HG02588 (cell line): Measurements from ENCODE around the gene RAB6B.

ENCODE experiments used
- ATAC-seq: cut with Tn5 transposase; IDR thresholded peaks from one replicate; pipeline ENCODE4 v1.9.1; 2021; ENCODE audit warnings: mild to moderate bottlenecking, moderate library complexity; ENCODE audit not compliant: unreplicated experiment

Gene RAB6B

DNA sequence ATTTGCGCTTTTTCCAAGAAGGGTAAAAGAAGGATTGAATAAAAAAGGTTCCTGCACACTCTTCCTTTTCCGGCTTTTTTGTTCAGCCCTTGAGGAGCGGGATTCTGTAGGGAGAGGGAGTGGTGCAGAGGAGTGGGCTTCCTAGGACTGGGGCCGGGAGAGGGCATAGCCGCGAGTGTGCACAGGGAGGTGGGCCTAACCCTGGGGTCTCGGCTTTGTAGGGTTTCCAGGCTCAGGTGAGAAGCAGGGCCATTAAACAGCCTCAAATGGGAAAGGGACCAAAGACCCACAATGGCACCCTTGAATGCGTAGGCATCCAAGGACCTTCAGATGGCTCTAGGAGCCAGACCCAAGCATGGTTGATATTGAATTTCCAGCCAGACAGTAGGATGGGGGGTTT, 35.4 kb upstream of the RAB6B start:
- ATAC-seq, result no peak

DNA sequence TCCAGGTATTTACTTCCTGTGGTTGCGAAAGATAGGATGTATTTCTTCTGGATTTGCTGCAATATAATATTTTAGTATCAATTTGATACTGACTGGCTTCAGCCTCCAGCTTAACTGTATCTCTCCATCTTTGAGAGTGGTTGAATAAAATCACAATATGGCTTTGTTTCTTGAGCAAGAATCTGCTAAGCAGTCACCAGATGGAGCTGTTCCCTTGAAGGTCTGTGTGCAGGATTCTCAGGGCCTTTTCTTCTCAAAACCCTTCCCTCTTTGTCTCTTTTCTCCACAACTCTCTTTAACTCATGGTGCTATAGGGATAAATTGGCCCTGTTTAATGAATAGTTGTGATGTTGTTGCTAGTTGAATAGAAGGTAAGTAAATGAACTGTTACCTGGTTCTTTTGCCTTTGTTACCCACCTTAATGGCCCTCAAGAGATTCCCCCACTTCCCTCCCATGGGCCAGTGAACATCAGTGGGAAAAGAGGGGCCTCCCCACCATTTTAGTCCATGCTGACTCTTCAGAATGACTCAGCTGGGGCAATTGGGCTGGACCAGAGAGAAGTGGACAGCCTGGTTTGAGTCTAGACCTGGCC, 34.8 kb upstream of the RAB6B start:
- no peak for ATAC-seq

DNA sequence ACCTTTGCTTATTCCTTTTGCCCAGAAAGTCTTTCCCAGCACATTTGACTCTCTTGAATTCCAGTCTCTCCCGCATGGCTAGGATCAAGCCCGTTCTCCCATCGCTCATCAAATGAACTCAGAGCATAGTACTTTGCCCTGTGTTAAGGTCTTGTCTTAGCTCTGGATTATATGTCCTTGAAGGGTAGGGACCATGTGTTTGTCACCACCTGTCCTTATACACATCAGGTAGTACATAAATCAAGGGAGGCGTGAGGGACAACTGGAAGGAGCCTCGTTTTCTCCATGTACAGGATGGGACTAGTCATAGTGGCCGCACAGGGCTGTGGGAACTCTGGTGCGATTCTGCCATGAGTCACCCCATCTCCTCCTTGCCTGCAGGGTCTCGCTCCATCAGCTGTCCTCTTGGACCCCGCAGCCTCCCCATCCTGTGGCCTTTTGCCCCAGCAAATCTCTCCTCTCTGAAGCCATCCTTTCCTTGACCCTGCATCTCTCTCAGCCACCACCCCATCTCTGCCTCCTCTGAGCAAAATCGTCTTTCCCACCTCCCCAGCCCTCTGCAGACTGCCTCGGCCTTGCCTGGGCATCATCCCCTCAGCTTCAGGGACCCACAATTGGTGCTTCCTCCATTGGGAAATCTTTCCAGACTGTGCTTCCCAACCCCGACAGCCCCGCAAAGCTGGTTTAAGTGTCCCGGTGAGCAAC, 33.4 kb upstream of the RAB6B start:
- no peak for ATAC-seq

DNA sequence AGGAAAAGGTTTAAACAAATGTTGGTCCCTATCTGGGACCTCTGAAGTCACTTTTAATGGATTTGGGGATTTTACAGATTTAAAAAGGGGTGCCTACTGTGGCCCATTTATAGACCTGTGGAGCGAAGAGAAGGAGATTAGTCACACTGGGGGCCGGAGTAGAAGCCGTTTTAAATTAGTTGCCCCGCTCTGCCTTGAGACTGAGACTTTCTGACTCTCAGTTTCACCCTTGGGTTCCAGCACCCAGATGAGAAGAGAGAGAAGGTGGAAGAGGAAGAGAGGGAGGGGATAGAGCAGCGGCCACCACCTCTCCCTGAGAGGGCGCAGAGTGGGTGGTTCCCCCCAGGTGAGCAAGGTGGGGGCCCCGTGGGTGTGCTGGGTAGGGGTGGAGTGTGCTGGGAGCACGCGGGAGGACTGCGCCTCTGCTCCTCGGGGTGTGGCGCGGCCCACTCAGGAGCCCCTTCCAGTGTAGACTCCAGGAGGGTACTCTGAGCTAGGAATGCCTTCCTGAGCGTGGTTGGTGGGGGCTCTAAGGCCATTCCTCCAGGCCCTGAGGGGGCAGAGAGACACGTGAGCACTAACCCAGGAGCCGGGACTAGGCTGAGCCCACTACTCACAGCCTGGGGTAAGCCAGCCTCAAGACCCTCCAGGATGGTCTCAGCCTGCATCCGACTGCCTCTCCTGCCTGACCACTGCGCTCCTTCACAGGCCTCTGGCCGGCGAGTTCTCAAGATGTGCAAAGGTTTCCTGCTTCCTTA, 32.6 kb upstream of the RAB6B start:
- peak; percentile 22 for ATAC-seq

DNA sequence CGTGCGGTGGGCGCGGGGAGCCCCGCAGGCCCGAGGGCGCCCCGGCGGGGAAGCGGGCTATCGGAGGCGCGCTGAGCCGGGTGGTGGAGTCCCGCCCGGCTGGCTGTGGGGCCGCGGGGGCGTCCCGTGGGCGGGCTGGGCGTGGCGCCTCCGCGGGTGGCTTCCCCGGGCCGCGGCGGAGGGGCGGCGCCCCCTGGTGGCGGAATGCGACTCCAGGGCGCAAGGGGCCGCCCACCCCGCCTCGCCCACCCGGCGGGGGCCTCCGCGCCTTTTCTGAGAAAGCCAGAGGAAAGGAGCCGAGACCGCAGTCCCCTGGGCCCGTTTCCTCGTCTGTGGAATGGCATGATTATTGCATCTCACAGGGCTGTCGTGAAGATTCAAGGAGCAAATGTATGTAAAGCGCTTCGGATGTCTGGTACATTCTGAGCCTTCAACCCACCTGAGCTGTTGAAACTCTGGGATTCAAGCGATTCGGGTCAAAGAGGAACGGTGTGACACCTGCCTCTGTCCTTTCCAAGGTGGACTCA, 31.9 kb upstream of the RAB6B start:
- peak; percentile 79 for ATAC-seq

DNA sequence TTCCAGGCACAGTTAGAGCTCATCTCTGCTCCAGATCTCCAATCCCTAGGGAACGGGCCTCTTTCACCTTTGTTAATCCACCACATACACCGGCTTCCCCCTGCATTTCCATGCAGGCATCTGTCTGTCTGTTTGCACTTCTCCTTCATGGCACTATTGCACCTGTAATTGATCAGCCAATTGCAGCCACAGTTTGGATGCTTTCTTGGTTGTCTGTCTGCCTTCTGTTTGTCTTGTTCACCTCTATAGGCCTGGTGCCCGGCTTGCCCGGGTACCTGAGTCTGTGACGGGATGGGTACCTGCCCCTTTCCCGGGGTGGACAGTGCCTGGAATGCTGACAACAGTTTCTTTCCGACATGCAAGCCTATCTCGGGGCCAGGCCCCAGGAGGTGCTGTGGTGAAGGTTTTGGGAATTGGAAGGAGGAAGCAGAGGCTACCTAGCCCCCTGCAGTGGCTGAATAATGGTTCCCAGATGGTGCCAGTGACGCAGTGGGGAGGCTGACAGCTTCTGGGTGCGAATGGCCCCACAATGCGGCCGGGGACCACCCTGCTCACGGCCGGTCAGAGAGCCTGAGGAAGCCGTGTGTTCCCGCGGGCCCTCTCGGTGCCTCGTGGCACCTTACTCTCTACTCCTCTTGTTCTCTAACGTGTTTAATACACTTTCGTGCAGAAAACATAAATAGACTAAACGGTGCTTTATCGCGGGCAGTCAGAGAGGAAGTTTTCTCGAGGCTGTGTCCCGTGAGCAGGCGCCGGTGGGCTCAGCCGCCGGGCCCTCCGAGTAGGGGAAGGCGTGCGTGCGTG, 31.3 kb upstream of the RAB6B start:
- ATAC-seq, result no peak

DNA sequence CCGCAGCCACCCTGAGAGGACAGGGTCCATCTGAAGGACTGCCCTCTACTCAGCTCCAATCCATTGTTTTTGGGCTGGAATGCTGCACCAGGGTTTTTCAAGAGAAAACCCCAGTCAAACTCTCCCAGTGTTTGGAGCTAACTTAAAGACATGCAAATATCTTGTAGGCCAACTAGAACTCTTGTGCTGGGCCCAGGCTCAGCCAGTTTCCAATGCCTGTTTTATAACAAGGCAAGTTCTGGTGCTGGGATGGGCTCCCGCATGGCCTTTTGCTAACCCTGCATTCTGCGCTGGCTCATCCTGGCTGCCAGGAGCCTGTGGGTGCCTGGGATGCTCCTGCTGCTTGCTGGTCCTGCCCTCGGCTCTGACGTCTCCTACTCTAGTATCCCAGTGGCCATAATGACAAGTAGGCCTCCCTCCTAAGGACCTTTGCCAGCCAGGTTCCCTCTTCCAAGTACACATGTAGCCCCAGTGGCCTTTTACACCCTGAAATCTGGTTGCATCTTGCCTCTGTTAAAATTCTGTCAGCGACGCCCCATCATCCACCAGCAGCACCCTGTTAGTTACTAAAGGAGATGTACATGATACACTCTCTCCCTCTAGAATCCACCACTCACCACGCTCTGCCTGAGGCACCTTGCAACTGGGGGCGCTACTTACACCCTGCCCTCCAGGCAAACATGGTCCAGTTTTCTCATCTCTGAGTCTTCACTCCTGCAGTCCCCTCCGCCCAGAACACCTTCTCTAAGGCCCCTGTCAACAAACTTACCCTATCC, 30.5 kb upstream of the RAB6B start:
- no peak for ATAC-seq

DNA sequence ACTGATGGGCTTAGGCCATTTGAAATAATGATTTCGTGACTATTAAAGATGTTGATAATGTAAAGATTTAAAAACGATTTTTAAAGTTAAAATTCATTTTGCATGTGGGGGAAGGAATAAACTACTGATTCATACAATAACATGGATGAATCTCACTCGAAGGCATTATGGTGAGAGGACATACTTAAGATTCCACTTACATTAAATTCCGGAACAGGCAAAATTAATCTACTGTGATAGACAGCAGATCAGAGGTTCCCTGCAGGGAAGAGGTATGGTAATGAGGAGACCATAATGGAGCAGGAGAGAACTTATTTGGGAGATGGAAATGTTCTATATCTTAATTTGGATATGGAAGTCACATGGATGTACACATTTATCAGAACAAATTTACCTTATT, 28.4 kb upstream of the RAB6B start:
- no peak for ATAC-seq

DNA sequence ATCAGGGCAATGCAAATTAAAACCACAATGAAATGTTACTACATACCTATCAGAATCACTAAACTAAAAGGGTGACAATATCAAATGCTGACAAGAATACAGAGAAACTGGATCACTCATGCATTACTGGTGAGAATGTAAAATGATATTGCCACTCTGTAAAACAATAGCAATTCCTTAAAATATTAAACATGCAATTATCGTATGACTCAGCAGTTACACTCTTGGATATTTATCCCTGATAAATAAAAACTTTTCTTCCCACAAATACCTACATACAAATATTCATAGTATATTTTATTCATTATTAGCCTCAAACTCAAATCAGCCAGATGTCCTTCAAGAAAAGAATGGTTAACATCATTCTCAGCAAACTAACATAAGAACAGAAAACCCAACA, 25.9 kb upstream of the RAB6B start:
- ATAC-seq, result no peak

DNA sequence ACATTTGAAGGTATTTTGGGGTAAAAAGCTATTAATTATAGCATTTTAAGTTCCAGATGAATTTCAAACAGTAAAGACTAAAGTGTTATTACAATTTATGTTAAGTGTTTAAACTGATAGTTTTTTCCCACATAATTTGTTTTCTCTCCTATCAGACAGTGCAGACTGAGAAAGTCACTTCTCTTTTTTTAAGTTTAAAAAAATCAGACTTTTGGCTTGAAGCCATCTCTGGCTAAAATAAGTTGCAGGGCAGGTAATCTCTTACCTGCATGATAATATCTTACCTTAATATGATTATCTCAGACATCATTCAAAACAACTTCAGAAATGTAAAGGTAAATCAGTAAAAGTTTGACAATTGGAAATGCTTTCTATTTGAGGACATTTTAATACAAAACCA, 21.5 kb upstream of the RAB6B start:
- ATAC-seq, result no peak

DNA sequence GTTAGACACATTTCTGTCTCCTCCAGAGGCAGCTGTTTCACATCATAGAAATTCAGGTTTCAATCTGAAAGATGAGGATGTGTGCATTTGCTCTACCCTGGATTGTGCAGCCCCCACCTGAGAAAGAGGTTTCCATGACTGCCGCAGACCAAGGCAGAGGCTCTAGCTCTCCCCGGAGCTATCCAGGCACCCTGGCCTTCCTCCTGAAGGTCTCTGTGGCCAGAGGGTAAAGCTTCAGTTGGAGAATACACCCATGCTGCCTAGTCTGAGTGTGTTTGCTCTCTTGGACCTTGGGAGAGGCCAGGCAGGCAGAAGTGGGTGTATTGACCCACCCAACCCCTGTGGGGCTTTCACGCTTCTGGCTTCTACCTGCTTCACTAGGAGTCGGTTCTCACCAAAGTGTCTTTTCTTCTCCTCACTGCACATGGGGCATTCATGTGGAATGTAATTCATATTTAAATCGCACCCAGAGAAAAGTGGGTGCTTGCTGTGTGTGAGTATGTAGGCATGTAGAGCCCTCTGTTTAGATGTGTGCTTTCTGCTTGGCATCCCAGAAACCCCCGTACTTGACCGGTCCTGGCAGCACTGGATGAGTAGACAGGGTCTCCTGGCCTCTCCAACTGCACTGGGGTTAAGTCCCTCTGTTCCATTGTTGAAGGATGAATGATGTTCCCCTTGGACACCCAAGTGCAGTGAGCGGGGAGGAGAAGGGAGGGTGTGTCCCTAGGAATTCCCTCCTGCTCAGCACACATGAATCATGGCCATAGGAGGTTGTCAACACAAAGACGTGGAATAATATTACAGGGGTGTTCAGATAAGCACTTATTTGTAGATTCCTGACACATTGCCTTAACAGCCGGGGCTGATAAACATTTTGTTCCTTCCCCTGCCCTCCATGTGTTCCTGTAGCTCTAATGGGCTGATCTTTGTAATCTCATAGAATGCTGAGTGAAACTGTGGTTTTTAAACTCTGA, 20.3 kb upstream of the RAB6B start:
- ATAC-seq, result no peak

DNA sequence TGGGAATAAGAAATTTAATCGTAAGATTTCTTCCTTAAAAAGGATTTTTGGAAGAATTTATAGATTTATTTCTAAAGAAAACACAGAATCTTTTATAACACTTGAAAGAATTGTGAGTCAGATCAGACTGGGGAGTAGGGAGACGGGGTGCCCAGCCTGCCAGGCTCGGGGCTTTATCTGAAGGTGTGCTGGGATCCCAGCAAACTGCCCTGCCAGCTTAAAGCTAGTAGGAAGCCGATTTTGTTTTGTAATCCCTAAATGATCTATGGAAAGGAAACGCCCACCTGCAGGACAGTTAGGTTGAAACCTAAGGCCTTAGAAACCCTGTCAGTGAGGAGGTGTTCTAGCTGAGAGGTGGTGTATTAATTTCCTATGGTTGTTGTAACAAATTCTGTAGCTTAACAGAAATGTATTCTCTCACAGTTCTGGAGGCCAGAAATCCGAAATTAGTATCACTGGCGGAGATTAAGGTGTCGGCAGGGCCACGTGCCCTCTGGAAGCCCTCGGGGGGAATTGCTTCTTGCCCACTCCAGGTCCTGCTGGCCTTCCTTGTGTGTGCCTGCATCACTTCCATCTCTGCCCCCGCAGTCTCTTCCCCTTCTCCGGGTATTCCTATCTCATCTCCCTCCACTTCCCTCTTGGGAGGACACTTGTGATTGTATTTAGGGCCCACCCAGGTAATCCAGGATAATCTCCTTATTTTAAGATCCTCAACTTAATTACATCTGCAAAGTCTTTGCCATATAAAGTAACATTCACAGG, 19.3 kb upstream of the RAB6B start:
- ATAC-seq, result no peak

DNA sequence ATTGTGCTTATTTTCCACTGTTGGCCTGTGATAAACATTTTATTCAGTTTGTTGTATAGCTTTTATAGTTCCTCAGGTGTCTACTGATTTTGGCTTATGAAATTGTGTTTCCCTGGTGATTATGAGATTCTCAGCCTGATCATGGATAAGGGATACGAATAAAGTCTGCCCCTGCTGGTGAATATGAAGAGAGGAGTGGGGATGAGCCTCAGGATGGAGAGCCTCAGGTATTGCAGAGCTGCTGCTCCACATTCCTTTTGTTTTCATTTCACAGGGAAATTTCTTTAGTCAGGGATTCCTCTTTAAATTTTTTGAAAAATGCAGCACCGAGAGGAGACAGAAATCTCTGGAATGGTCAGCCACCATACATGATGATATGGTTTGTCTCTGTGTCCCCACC, 14.7 kb upstream of the RAB6B start:
- ATAC-seq, result no peak

DNA sequence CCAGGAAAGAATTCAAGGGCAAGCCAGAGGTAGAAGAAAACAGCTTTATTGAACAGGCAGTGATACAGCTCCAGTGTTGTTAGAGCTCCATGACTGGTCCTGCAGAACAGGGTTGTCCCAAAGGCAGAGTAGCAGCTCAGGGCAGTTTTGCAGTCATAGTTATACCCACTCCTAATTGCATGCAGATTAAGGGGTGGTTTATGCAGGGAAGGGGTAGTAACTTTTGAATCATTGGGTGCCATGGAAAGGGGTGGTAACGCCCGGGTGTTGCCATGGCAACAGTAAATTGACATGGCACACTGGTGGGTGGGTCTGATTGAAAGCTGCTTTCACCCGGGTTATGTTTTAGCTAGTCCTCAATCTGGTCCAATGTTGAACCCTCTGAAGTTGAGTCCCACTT, 9.7 kb upstream of the RAB6B start:
- ATAC-seq, result no peak

DNA sequence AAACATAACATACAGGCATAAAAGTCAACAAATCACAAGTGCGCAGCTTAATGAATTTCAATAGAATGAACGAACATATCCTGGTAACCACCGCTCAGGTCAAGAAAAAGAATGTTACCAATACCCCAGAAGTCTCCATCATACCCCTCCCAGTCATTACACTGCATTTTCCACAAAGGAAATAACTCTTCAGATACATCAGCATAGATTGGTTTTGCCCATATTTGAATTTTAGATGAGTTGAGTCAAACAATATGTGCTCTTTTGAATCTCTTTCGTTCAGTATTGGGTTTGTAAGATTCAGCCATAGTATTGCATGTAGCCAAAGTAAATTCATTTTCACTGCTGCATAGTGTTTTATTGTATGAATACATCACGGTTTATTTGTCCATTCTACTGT, 6.2 kb upstream of the RAB6B start:
- ATAC-seq, result no peak

DNA sequence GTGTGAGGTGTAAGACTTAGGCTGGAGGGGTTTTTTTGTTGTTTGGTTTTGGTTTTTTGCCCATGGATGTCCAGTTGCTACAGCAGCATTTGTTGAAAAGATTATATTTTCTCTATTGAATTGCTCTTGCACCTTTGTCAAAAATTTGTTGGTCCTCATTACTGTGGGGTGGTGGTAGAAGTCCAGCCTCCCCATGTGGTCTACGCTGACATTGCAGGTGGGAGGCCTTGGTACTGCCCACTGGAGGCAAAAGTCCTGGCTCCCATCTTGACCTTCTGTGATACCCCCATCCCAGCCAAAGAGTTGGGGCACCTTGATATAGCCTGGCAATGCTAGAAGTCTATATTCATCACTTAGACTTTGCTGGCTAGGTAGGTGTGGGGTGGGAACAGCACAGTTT, 5.4 kb upstream of the RAB6B start:
- no peak for ATAC-seq

DNA sequence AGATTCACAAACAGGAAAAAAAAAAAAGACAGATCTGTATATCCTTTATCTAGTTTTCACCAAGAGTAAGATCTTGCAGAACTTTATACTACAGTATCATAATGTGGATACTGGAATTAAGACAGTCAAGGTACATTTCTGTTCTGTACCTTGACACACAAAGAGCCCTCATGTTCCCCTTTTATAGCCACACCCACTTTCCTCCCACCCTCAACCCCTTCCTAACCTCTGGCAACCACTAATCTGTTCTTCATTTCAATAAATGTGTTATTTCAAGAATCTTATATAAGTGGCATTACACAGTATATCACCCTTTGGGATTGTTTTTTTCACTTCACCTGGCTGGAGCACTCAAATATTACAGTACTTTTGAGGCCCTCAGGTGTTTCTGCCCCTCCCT, 3.6 kb upstream of the RAB6B start:
- no peak for ATAC-seq

DNA sequence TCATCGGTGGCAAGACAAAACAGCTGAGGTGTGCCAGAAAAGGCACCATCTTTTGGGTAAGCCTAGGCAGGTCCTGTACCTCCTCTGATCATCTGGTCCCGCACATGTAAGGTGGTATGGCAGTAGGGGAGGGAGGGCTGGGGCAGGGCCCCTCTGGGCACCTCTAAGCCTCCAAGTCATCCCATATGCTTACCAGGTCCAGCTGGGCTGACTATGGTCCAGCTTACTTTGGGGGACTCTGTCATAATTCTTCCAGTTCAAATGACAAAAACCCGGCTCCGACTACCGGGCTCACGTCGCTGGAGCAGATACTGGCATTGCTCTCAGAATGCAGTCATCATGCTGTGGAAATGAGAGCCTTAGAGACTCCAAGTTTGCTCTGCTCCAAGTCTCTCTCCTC, 1.9 kb upstream of the RAB6B start:
- no peak for ATAC-seq
